Neutrophil (primary cell): ENCODE results near the gene MRPL21.

ENCODE experiments used
- H3K27ac ChIP-seq: fragments of 200-600 bp; sonication (generic); 2 replicates; pipeline ENCODE4 v1.5.1; 2016; ENCODE audit warnings: mild to moderate bottlenecking, moderate library complexity
- H3K27me3 ChIP-seq: fragments of 200-600 bp; sonication (generic); 2 replicates; pipeline ENCODE4 v1.6.0; 2016; ENCODE audit warnings: mild to moderate bottlenecking
- H3K36me3 ChIP-seq: fragments of 200-600 bp; sonication (generic); 2 replicates; pipeline ENCODE4 v1.5.1; 2017
- H3K4me1 ChIP-seq, 2 experiments: fragments of 200-600 bp in 1 of 2; sonication (generic) in 1 of 2; 1 replicate in 1 of 2; 2 replicates in 1 of 2; pipeline versions ENCODE4 v1.5.1 to v1.6.1; 2013 to 2016; ENCODE audit warnings: low read depth in 1 of 2, low read length in 1 of 2, mild to moderate bottlenecking in 1 of 2, moderate library complexity in 1 of 2; ENCODE audit not compliant: control insufficient read depth in 1 of 2, insufficient read depth in 1 of 2
- H3K4me3 ChIP-seq, 2 experiments: fragments of 200-600 bp in 1 of 2; sonication (generic) in 1 of 2; 1 replicate in 1 of 2; 2 replicates in 1 of 2; pipeline ENCODE4 v1.5.1; 2013 to 2016; ENCODE audit warnings: low read depth in 1 of 2, low read length in 1 of 2, mild to moderate bottlenecking in 1 of 2, moderate library complexity in 1 of 2
- H3K9me3 ChIP-seq: fragments of 200-600 bp; sonication (generic); 2 replicates; pipeline ENCODE4 v1.5.1; 2016
- CTCF ChIP-seq: fragments of 200-600 bp; sonication (generic); IDR thresholded peaks from 2 replicates; pipeline ENCODE4 v1.5.1; 2016; ENCODE audit warnings: antibody characterized with exemption

MRPL21 gene

GRCh38 chr11:68927280-68928135 lies 23.9 kb upstream of the MRPL21 start:
- Histone ChIP-seq H3K4me1 (peaks cover 41 to 45% of the 10 kb centered on the region in 2 experiments), H3K36me3 (peaks cover 53% of the 10 kb centered on the region), H3K27ac (peak overlapping the region; percentile 80), H3K27me3 (no peaks in the 10 kb centered on the region), H3K9me3 (no peaks in the 10 kb centered on the region), H3K4me3 (no peak overlapping the region)
- no peak for TF ChIP-seq CTCF

GRCh38 chr11:68925611-68926010 lies 22.0 kb upstream of the MRPL21 start:
- no peak for TF ChIP-seq CTCF
- no peaks in the 10 kb centered on the region for H3K27me3 ChIP-seq
- peaks cover 34 to 37% of the 10 kb centered on the region in 2 experiments for H3K4me1 ChIP-seq
- no peaks in the 10 kb centered on the region for H3K9me3 ChIP-seq
- no peak overlapping the region for H3K27ac ChIP-seq
- no peak overlapping the region for H3K4me3 ChIP-seq
- peaks cover 50% of the 10 kb centered on the region for H3K36me3 ChIP-seq

GRCh38 chr11:68924073-68924925 lies 20.7 kb upstream of the MRPL21 start:
- Histone ChIP-seq H3K9me3 (no peaks in the 10 kb centered on the region), H3K4me3 (no peak overlapping the region), H3K27ac (no peak overlapping the region), H3K36me3 (peaks cover 50% of the 10 kb centered on the region), H3K27me3 (no peaks in the 10 kb centered on the region), H3K4me1 (peaks cover 22 to 24% of the 10 kb centered on the region in 2 experiments)
- TF ChIP-seq CTCF = no peak

- H3K4me1 ChIP-seq = peaks cover 16 to 17% of the 10 kb centered on the region in 2 experiments
- H3K4me3 ChIP-seq = no peak overlapping the region
- no peaks in the 10 kb centered on the region for H3K9me3 ChIP-seq
- no peaks in the 10 kb centered on the region for H3K27me3 ChIP-seq
- TF ChIP-seq CTCF = no peak
- H3K27ac ChIP-seq = no peak overlapping the region
- H3K36me3 ChIP-seq = peaks cover 51% of the 10 kb centered on the region
Observed at GRCh38 chr11:68923614-68924013, 20.0 kb upstream of the MRPL21 start.

- TF ChIP-seq CTCF = no peak
- H3K36me3 ChIP-seq = peaks cover 84% of the 10 kb centered on the region
Observed at GRCh38 chr11:68916439-68916838, 12.8 kb upstream of the MRPL21 start.

More at GRCh38 chr11:68916439-68916838, 12.8 kb upstream of the MRPL21 start:
- no peaks in the 10 kb centered on the region for H3K9me3 ChIP-seq
- H3K27ac ChIP-seq = no peak overlapping the region
- H3K4me3 ChIP-seq = no peak overlapping the region
- no peaks in the 10 kb centered on the region for H3K27me3 ChIP-seq
- H3K4me1 ChIP-seq = no peaks in the 10 kb centered on the region
